Activated CD8-positive, alpha-beta memory T cell treated with anti-CD3 and anti-CD28 coated beads for 24 hours (primary cell): Measurements from ENCODE around the gene PPOX.
A peak's percentile ranks its signal among the peaks of the same experiment; 100 is the strongest.

Experiments
- DNase-seq: peaks from one replicate; pipeline ENCODE4 v3.0.0-alpha.2; 2020

PPOX gene

DNA sequence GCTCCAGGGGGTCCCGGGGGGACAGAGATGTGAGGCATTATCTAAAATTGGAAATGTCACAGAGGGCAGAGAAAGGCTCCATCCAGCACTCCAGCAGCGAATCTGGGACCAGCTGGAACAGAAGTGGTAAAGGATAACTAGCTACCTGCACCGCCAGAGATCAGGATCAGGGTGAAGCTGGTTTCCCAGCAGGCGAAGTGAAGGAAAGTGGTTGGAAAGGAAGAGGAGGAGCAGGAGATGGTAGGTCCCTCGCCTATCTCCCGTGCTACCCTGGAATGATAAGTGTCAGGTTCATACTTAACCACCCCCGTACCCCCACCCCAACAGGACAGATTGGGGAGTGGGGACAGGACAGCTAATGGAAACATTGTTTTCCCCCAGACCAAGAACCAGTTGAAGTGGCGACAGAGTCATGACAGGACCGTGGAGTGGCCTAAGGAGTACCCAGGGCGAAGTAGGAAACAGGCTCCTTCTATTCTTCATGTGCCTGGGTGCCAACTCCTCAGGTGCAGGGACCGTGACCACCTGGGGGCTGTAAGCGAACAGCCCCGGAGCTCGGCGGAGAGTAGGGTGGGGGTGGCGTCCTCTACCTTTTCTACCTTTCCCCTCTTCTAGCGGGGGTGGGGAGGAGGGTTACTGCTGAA, 10.4 kb downstream of the PPOX start:
- DNase-seq, result no peak

DNA sequence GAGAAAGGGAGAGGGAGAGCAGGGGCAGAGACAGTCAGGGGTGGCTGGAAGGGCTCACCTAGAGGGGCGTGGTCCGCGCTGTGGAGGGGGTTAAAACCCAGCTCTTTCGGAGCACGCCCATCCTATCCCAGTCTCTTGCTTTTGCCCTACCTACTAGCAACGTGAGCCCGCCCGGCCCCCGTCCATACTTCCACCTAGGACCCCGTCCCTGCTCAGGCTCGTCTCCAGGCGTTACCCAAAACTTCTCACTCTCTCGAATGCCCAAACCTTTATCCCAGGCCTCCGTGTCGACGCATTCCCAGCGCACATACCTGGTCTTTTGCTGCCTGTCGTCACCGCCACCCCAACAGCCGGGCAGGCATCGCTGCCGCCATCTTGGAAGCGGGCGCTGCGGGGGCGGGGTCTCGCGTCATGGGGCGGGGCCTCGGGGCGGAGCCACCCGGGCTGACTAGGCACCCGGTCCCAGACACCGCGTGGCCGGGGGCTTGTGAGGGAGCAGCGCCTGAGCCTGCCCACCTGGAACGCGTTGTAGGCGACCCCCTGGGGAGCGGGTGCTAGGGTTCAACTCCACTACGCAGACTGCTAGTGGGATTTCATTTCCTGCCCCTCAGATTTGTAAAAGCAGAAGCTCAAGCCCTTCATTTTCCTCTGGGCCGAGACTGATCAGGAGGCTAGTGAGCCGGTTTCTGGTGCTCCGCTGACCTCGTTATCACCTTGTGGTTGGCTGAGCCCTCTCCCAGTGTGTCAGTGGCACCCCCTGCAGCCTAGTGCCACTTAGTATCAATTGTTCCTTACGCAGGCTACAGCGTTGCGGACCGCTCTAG, 11.1 kb downstream of the PPOX start, which contains the start of gene B4GALT3:
TSS of gene B4GALT3 (minus strand) at position 396 of the 824 bp plus-strand sequence. CDS start 1,447 bp downstream, outside the sequence.
- DNase-seq, result peak; percentile 100

DNA sequence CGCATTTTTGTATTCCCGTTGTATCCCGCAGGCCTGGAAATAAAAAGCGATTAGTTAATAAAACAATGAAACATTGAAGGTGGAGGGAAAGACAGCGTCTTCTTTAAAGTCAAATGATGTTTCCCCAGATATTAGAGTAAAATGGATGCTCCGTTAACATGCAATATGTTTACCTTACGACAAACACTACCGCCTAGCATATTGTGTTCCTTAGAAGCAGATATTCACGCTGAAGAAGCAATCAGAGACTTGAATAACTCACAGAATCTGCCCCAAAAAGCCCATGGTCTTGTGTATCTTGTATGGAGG, 11.7 kb downstream of the PPOX start:
- DNase-seq, result no peak

DNA sequence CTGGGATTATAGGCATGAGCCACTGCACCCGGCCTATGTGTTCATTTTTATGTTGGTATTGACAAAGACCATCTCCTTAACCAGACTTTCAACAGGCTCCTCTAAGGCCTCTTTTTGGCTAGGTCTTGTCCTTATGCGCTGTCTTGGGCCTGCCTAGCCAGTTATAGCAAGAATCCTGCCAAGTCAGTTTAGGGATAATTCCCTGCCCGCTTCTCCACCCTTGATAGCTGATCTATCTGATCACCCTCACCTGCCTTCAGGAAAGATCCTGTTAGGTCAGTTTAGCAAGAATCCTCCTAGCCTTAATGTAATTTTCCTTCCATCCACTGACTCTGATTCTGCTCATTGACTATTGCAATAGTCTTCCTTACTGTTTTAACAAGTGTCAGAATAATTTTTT, 13.5 kb downstream of the PPOX start:
- no peak for DNase-seq

DNA sequence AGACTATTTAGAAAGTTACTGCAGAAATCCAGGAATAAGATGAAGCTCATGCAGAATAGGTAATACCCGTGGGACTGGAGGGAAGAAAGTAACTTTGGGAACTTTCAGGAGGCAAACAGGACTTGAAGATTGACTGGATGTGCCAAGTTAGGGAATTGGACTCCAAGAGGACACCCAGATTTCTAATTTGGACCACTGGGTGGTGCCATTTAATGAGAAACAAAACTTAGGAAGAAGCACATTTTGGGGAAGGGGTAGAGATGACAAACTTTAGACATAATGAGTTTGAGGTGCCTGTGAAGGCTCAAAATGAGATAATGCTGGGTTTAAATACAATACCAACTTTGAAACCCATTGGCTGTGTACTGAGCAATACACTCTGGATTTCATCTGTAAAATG, 14.4 kb downstream of the PPOX start:
- no peak for DNase-seq

DNA sequence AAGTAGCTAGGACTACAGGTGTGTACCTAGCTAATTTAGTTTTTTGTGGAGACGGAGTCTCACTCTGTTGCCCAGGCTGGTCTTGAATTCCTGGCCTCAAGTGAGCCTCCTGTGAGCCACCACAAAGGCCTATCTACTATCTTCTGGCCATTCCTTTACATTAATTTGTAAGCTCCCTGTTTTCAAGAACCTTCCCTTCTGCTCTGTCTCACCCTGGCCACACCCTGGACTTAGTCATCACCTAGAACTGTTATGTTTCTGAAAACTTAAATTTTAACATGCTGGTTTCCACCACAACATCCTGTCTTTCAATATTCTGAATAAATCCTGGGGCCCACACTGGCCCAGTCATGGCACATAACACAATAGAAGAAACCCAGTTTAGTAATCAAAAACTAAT, 16.0 kb downstream of the PPOX start:
- peak; percentile 76 for DNase-seq

DNA sequence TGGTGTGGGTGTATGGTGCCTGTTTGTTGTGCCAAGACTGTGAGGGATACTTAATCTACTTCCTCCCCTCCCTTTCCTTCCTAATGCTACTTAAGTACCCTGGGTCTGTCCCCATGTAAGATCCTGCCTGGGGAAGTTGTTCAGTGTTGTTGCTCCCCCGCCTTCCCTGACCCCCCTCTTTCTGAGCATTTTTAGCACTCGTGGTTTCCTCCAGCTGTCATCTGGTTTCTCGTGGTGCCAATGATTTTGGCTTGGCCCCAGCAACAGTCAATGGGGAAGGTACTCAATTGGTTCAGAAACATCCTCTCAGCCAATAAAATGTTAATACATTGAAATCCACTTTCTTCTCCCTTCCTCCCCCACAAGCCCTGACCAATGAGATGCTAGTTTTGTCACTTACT, 19.1 kb downstream of the PPOX start:
- DNase-seq, result peak; percentile 79

DNA sequence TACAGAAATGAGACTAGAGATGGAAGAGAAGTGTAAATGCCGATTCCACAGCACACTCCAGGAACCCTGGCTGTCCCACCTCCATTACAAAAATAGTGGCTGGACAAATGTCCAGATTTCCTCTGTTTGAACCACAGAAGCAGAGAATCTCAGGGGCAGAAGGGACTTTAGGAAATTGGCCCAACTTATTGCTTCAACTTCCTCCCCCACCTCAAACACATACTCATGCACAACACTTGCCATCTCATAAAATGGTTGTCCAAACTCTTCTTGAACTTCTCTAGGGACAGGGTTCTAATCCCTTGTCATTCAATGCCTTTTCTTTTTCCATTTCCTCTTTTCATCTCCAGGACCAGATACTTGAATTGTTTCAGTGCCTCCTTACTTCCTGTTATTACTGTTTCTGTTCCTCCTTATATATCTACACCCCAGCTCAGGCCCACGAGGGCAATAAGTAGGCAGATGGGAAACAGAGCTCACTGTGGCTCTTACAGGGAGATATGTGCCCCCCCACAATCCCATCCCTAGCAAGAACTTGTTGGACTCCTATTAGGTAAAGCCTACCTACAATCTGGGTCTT, 19.6 kb downstream of the PPOX start:
- no peak for DNase-seq

DNA sequence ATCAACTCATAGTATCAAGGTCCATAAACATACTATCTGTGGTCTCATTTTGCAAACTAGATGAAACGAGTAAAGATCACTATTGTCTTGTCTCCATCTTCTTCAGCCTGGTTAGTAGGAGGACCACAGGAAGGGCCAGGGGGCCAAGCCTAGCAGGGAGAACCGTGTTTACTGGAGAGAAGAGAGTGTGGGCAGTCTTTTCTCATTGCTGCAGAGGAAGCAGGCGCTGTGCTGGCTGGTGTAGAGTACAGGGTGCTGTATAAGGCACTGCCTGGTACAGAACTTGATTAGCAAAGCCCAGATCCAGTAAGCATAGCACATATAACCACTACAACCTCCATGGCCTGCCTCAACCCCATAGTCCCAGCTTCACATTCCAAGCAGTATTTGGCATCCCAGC, 21.1 kb downstream of the PPOX start:
- no peak for DNase-seq

DNA sequence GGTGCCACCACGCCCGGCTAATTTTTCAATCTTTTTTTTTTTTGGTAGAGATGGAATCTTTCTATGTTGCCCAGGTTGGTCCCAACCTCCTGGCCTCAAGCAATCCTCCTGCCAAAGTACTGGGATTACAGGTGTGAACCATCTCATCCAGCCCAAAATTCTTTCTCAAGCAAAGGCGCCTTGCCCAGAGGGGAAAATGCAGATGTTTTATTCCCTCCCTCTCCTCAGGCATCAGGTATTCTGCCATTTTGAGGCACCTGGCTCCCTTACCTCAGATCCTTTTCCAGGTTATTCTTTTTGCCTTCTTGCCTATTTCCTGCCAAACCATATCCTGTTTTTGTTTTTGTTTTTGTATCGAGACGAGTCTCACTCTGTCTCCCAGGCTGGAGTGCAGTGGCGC, 22.2 kb downstream of the PPOX start:
- DNase-seq, result no peak

DNA sequence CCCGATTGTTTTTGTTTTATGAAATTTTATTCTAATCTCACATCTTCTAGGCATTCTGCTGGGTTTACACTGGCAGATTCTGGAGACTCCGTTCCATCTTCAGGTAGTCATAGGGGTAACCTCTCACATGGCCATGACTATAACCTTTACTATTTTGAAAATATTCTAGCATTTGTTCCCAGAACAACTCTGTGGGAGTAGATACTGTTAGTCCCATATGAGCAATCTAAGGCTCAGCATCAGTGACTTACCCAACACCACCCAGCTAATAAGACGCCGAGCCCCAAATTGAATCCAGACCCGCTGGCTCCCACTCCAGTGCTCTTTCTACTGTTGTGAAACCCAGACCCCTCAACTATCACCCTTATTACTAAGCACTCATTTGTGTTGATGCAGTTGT, 22.8 kb downstream of the PPOX start:
- no peak for DNase-seq

DNA sequence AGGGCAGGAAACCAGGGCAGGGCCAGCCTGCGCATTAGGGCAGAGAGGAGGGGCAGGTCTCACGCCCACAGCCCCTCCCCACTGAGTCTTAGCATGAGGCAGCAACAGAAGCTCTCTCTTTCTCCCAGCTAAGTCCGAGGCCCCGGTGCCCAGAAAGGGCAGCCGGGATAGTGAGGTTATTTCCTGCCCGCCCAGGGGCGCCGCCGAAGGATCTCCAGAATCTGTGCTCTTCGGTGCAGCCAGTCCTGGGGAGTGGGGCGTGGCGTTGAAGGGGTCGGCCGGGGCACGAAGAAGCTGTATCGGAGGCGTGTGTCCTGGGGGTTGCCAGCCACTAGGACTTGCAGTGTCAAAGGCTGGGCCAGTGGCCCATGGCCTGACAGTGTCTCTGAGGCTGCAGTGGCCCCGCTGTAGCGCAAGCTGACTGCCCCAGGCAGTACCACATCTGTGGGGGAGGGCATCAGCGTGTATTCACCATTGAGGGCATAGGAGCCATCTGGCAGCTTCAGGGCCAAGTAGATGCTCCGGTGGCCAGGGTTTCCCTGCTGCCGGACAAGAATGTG, 24.8 kb downstream of the PPOX start:
- no peak for DNase-seq

DNA sequence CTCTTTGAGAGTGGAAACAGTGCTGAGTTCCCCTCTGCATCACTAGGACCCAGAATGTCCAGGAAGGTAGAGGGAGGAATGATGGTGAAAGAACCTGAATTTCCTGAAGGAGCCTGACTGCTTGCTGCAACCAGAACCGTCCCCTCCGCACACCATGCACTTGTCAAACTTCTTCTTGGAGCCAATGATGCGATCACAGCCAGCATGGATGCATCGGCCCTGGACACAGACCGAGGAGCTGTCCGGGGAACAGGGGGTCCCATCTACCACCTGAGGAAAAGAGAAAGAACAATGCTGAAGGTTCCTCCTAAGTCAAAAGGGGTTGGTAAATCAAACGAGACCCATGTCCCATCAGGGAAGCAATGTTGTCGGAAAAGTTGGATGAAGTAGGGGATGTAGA, 25.7 kb downstream of the PPOX start:
- no peak for DNase-seq

DNA sequence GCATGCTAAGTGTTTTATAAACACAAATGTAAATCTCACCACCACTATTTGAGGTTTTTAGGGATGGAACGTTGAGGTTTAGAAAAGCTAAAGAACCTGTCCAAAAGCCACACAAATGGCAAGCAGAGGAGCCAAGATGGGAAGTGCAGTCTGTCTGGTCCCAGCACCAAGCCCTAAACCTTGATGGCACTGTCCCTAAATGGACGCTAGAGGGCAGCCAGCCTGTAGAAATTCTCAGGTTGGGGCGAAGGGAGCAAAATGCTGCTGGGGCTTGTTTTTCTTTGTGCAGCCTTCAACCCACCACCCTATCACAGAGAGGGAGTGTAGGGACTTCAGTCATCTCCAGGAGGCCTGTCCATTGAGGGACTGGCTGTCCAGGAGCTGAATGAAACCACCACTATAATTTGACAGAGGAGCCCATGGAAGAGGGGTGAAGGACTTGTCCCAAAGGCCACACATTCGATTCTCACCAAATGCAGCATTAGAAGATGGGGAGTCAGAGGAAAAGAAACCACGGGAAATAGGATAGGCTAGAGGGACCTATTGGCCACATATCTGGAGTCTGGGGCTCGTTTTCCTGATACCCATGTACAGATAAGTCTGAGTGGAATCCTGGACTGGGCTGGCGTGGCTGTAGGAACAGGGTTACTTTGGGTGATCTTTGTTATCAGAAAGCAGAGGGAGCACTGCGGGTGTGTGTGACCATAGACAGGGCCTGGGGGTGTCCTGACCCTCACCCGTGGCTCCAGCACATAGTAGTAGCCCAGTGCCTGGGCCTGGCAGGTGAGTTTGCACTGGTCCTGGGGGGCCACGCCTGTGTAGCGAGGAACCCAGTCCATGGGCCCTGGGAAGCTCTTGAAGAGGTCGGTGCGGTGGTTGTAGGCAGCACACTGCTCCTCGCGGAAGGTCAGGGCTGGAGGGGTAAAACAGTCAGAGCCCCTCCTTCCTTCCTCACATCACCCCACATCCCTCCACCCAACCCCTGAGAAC, 26.5 kb downstream of the PPOX start:
- DNase-seq, result peak; percentile 81

DNA sequence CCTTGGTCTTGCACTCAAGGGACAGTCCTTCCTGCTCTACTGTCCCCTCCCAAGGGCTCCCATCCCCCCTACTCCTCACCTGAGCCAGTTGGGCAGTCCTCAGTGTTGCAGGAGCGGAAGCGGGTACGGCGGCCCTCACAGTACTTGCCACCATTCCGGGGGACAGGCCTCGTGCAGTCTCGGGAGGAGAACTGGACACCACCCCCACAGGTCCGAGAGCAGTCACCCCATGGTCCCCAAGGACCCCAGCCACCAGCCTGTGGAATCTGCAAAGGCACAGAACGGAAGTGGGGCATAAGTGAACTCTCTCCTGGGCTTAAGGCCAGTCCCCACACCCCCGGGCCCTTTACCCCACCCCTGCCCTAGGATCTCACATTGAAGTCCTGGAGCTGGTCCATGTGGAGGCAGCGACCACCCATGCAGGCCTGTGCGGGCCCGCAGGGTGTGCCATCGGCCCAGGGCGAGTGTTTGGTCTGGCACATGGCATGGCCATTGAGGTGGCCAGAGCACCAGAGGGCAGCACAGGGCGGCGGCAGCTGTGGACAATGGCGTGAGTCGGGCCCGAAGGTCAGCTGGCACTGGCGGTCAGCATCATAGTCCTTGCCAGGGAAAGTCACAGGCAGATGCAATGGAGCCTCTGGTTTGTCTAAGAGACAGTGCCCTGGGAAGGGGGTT, 27.5 kb downstream of the PPOX start:
- DNase-seq, result no peak

DNA sequence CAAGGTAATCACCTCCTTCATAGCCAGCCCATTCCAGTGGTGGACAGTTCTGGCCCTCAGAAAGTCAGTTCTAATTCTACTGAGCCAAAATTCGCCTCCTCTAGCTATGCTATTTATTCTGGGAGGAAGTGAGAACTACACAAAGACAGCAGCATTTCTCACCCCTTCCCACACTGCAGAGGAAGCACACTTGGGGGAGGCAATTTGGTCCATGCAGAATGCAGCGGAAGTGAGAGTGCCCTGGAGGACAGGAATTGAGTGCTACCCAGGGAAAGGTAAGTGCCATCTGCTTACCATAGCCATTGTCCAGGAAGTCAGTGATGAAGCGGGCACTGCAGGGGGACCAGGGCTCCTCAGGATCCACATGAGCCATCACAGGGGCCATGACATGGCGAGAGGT, 28.9 kb downstream of the PPOX start:
- DNase-seq, result no peak

DNA sequence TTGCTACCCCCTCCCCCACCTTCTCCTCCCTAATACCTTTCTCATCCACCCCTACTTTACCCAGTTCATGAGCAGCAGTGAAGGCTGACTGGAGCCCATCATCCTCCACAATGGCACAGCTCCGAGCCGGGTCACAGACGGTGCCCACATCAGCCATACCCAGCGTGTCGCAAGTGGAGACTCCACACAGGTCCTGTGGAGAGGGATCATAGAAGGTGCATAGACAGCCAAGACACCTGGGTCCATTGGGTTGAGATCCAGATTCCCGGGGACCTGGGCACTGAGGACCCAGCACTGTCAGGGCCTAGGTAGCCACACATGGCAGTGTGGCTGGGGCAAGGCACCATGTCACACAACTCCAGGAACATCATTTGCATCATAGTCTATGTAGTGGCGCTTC, 29.9 kb downstream of the PPOX start:
- no peak for DNase-seq

DNA sequence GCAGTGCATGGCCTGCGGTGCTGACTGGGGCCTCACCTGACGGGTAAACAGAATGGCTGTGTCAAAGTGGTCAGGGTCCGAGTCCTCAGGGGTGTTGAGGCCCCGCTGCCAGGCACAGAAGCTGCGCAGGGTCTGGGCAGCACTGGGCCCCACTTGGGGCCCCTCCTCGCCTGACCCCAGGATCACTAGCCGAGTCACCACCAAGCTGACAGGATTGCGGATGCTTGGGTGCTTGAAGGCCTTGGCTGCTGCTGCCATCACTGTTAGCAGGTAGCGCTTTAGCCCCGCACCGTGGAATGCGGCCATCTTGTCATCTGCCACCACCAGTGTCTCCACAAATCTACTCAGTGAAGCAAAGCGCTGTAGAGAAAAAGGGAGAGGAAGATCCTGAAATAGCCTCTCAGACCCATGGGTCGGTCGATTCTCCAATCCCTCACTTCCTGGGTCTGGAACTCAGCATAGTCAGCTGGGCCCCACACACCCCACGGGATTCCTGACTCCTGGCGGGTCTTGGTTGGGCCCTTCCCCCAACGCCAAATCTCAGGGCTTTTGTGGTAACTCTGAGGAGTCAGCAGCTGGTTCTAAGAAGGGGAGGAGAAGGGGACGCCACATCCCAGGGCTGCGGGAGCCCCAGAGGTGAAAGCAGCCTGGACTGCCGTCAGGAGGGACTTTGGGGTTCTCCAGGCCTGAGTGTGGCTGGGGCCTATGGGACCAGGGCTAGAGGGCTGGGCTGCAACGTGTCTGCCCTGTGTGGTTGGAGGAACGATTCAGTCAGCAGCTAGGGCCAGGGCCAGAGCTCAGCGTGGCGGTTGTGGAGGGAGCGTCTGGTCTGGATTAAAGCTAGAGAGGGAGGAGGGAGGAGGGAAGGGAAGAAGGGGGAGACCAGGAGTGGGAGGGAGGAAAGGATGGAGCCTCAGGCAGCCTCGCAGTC, 30.6 kb downstream of the PPOX start:
- no peak for DNase-seq

DNA sequence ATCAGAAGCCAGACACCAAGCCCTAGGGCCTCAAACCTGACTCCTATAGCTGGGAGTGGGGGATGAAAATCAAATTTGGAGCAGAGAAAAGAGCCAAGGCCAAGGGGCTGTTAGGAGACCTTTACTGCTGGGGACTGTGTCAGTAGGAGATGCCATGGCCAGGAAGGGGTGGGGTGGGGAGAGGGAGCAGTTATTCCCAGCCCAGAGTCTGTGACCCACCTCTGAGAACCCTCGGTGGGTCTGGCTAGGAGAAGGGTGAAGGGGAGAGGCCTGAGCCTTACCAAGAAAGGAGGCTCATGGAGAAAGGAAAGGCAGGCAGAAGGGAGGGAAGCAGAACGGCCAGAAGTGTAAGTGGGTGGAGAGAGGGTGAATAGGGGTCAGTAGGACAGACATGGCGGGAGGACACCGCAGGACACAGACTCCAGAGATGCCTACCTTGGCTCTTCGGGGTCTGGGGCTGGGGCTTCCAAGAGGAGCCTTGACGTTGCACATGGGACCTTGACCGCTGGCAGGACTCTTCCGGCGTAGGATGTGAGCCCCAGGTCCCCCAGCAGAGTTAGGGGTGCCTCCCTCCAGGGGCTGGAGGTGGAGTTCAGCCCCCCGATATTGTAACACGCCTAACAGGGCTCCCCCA, 31.5 kb downstream of the PPOX start:
- no peak for DNase-seq

DNA sequence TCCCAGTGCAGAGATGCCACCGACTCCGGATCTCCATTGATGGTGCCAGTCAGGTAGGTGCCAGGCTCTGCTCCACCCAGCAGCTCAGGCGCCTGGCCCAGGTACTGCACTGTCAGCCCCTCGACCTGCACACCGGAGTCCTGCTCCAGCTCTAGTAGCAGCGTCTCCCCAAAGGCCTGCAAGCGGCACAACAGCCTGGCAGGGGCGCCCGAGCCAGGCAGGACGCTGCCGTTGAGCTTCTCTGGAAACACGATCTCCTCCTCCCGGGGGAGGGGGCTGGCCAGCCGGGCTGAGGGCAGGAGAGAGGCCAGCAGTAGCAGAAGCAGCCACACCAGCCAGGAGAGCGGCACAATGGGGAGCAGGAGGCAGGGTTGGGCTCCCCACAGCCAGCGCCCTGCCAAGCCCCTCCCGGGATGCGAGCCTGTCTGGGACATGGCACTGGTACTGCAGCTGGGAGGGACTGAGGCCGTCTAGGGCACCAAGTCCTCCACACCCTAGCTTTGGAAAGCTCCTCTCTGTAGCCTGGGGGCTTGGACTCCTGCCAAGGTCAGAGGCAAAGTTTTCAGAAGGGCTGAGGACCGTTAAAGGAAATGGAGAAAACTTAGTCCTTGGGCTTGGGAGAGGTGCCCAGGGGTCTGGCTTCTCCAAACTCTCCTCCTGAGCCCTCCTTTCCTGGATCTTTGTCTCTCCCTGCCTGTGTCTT, 32.1 kb downstream of the PPOX start:
- DNase-seq, result no peak
